Stomach smooth muscle (tissue), 2 donors: ENCODE results near the gene INPP5A.
A peak's percentile ranks its signal among the peaks of the same experiment; 100 is the strongest.

Source experiments
- H3K27ac ChIP-seq: one replicate; pipeline ENCODE4 v1.7.0; 2013; ENCODE audit warnings: mild to moderate bottlenecking, low read length, inconsistent platforms
- H3K27me3 ChIP-seq, 2 donors: one replicate each; pipeline ENCODE4 v1.7.0; 2013; ENCODE audit warnings: low read length in 2 of 2; ENCODE audit not compliant: insufficient read depth in 2 of 2, control insufficient read depth in 1 of 2
- H3K36me3 ChIP-seq, 2 donors: one replicate each; pipeline ENCODE4 v1.7.0; 2013; ENCODE audit warnings: low read length in 2 of 2; ENCODE audit not compliant: control insufficient read depth in 2 of 2, insufficient read depth in 2 of 2
- H3K4me1 ChIP-seq: one replicate; pipeline ENCODE4 v1.7.0; 2013; ENCODE audit warnings: low read length; ENCODE audit not compliant: control insufficient read depth, insufficient read depth
- H3K4me3 ChIP-seq, 2 donors: one replicate each; pipeline ENCODE4 v1.7.0; 2013; ENCODE audit warnings: low read length in 2 of 2
- H3K9ac ChIP-seq, 2 donors: one replicate each; pipeline ENCODE4 v1.7.0; 2013; ENCODE audit warnings: low read length in 2 of 2, mild to moderate bottlenecking in 1 of 2
- H3K9me3 ChIP-seq, 2 donors: one replicate each; pipeline ENCODE4 v1.7.0; 2013; ENCODE audit warnings: low read length in 2 of 2; ENCODE audit not compliant: control insufficient read depth in 2 of 2
- donor health status: healthy.
- donor health status: Pancreatic carcinoma.

INPP5A gene

GRCh38 chr10:132641401-132641800 lies 103.8 kb downstream of the INPP5A start:
- Histone ChIP-seq H3K4me1 (peaks cover 69% of the 10 kb centered on the region), H3K27ac (peak overlapping the region; percentile 69), H3K4me3 (no peak overlapping the region), H3K9ac (no peak overlapping the region), H3K9me3 (no peaks in the 10 kb centered on the region), H3K27me3 (no peaks in the 10 kb centered on the region), H3K36me3 (no peaks in the 10 kb centered on the region)

GRCh38 chr10:132641966-132642731 lies 104.6 kb downstream of the INPP5A start:
- H3K4me3 ChIP-seq: no peak overlapping the region
- H3K4me1 ChIP-seq: peaks cover 64% of the 10 kb centered on the region
- no peak overlapping the region for H3K9ac ChIP-seq
- H3K27ac ChIP-seq: peak overlapping the region; percentile 69
- H3K27me3 ChIP-seq: no peaks in the 10 kb centered on the region
- no peaks in the 10 kb centered on the region for H3K9me3 ChIP-seq
- no peaks in the 10 kb centered on the region for H3K36me3 ChIP-seq

- Histone ChIP-seq H3K27me3 (no peaks in the 10 kb centered on the region), H3K4me1 (peaks cover 59% of the 10 kb centered on the region), H3K9me3 (no peaks in the 10 kb centered on the region), H3K9ac (no peak overlapping the region), H3K4me3 (no peak overlapping the region), H3K27ac (peak overlapping the region; percentile 69), H3K36me3 (no peaks in the 10 kb centered on the region)
Measured at GRCh38 chr10:132642732-132643008, 105.1 kb downstream of the INPP5A start.

- Histone ChIP-seq H3K9ac (no peak overlapping the region), H3K36me3 (no peaks in the 10 kb centered on the region), H3K27me3 (no peaks in the 10 kb centered on the region), H3K27ac (no peak overlapping the region), H3K4me3 (no peak overlapping the region), H3K9me3 (no peaks in the 10 kb centered on the region), H3K4me1 (peaks cover 55% of the 10 kb centered on the region)
Measured at GRCh38 chr10:132643709-132644526, 106.3 kb downstream of the INPP5A start.

- Histone ChIP-seq H3K36me3 (peaks cover 0 to 2% of the 10 kb centered on the region in 2 donors), H3K9me3 (no peaks in the 10 kb centered on the region), H3K27ac (no peak overlapping the region), H3K4me1 (peaks cover 61% of the 10 kb centered on the region), H3K4me3 (no peak overlapping the region), H3K27me3 (no peaks in the 10 kb centered on the region), H3K9ac (no peak overlapping the region)
Measured at GRCh38 chr10:132644527-132645246, 107.1 kb downstream of the INPP5A start.

- Histone ChIP-seq H3K9me3 (no peaks in the 10 kb centered on the region), H3K4me1 (peaks cover 57% of the 10 kb centered on the region)
Measured at GRCh38 chr10:132645247-132645530, 107.6 kb downstream of the INPP5A start.

GRCh38 chr10:132645630-132646442 lies 108.2 kb downstream of the INPP5A start:
- Histone ChIP-seq H3K4me1 (peaks cover 50% of the 10 kb centered on the region), H3K9me3 (no peaks in the 10 kb centered on the region), H3K36me3 (peaks cover 0 to 8% of the 10 kb centered on the region in 2 donors), H3K4me3 (no peak overlapping the region), H3K9ac (no peak overlapping the region), H3K27me3 (no peaks in the 10 kb centered on the region), H3K27ac (no peak overlapping the region)

More at GRCh38 chr10:132645247-132645530, 107.6 kb downstream of the INPP5A start:
- Histone ChIP-seq H3K27me3 (no peaks in the 10 kb centered on the region), H3K27ac (no peak overlapping the region), H3K4me3 (no peak overlapping the region), H3K36me3 (peaks cover 0 to 5% of the 10 kb centered on the region in 2 donors), H3K9ac (no peak overlapping the region)

- no peak overlapping the region for H3K9ac ChIP-seq
- peaks cover 0 to 10% of the 10 kb centered on the region in 2 donors for H3K36me3 ChIP-seq
- H3K4me1 ChIP-seq: peaks cover 45% of the 10 kb centered on the region
- H3K27ac ChIP-seq: no peak overlapping the region
- H3K27me3 ChIP-seq: no peaks in the 10 kb centered on the region
- H3K4me3 ChIP-seq: no peak overlapping the region
- H3K9me3 ChIP-seq: no peaks in the 10 kb centered on the region
Measured at GRCh38 chr10:132646443-132647097, 109.0 kb downstream of the INPP5A start.

- Histone ChIP-seq H3K4me3 (no peak overlapping the region), H3K36me3 (peaks cover 0 to 12% of the 10 kb centered on the region in 2 donors), H3K9me3 (no peaks in the 10 kb centered on the region), H3K27ac (no peak overlapping the region), H3K9ac (no peak overlapping the region), H3K27me3 (no peaks in the 10 kb centered on the region), H3K4me1 (peaks cover 36% of the 10 kb centered on the region)
Measured at GRCh38 chr10:132647424-132647823, 109.8 kb downstream of the INPP5A start.
